ENCODE measurements around the gene SLC17A8.
"Not testable (repeated sequence)": the region's sequence is repeated elsewhere in the genome, so short reads cannot be mapped to it uniquely, and the experiment has no call there.

The SLC17A8 gene

DNA sequence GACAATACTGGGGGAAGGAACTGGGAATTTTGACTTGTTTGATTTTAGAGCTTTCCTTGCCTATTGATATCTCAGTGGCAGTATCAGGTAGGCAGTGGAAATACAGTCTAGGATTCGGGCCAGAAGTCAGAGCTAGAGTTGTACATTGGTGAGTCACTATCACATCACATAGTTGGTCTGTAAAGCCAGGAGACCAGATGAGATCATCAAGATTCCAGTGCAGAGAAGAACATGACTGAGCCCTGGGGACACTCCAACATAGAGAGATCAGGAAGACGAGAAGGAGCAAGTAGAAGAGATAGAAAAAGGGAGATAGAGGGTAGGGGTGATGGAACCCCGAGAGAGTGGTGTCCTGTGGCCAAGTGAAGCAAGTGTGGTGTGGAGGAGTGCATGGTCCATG lies 70.2 kb downstream of the SLC17A8 start:
- peak; percentile 4 for DNase-seq (ENCODE audit: low read depth)

DNA sequence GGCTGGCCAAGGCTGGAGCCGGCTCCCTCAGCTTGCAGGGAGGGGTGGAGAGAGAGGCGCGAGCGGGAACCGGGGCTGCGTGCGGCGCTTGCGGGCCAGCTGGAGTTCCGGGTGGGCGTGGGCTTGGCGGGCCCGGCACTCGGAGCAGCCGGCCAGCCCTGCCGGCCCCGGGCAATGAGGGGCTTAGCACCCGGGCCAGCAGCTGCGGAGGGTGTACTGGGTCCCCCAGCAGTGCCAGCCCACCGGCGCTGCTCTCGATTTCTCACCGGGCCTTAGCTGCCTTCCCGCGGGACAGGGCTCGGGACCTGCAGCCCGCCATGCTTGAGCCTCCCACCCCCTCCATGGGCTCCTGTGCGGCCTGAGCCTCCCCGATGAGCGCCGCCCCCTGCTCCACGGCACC lies 73.4 kb downstream of the SLC17A8 start:
- not testable (repeated sequence) for DNase-seq (ENCODE audit: low read depth)

DNA sequence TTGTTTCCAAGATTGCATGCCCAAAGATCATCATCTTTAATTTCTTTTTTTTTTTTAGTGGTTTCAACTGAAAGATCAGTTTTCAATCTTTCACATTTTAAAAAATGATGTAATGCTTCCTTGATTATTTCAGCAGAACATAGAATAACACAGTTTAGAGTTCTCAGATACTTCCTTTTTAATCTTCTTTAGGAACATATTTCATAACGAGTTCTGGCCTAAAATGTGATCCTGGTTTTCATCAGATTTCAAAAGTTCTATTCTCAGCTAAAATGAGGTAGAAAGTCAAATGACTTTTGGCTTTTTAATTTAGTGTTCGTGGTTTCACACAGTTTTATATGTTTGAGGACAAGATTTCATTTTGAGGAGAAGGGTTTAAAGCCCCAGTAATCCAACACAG lies 76.8 kb downstream of the SLC17A8 start:
- no peak for DNase-seq (ENCODE audit: low read depth)

DNA sequence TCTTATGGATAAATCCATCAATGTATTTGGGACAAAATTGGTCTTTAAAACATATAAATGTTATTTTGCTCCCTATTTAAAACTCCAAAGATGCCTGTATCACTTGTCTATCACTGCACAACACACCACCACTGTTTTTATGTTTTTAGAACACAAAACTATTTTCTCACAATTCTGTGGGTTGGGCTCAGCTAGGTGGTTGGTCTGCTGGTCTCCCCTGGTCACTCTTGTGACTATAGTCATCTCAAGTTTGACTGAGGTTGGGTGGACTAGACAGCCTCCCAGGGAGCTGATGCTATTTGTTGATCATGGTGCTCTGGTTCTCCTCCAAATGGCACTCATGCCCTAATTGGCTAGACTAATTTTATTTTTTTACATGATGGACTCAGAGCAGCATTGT lies 77.3 kb downstream of the SLC17A8 start:
- no peak for DNase-seq (ENCODE audit: low read depth)

DNA sequence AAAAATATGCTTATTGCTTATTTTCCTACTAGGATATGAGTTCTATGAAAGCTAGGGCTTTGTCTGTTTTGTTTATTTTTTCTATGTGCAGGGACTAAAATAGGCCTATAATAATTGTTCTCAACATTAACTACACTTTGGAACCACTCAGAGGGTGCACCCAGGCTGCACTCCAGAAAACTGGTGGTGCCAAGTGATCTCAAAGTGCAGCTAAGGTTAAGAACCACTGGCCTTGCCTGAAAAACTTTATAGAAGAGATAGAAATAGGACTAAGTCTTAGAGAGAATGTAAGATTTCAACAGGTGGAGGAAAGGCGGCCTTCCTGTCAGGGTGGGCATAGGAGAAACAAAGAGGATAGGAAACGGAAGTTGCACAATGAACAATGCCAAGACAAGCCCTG lies 79.1 kb downstream of the SLC17A8 start:
- no peak for DNase-seq (ENCODE audit: low read depth)

DNA sequence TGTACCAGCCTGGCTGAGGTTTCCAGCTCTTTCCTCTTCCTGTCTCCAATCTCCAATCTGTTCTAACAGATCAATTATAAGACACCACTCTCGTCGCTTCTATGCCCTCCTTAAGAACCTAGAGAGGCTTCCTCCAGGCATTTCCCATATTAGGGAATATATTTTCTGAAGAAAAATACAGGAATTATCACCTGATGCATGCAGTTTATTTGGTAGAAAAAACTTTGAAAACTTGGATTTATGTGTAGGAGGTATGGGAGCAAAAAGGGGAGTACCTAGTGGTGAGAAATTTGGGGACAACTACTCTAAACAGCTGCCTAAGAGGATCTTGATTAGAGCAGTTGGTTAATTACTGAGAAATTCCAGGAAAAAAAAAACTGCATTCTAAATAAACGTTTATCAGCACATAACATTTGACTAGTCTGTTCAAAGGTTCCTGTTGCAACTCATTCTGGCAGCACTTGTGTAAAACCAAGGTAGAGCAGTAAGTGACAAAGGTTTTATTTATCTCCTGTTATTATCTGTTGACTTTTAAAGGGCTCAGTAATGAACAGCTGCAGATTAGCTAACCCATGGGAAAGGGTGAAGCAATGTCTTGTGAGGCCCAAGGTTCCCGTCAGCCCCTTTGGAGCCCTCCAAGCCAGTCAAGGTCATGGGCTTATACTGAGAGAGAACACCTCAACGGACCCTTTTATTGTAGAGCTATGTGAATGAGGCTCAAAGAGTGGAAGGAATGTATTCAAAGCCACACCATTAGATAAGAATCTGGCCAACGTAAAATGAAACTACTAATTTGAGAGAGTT lies 80.4 kb downstream of the SLC17A8 start:
- DNase-seq (ENCODE audit: low read depth), result no peak

DNA sequence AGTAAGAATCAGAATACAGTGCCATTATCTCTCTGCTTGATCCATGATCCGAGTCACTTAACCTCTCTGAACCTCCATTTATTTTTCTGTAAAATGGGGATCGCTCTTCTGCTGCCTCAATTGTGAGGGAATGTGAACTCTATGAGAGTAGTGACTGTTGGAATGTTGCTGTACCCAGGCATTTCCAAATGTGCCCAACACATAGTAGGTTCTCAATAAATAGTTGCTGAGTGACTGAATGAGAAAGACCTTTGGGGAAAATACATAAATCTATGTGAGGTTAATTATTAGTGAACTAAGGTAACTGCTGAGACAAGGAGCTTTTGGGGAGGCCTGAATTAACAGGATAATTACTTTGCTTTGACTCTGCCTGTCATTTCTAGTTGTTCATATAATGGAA lies 82.9 kb downstream of the SLC17A8 start:
- DNase-seq (ENCODE audit: low read depth), result no peak

DNA sequence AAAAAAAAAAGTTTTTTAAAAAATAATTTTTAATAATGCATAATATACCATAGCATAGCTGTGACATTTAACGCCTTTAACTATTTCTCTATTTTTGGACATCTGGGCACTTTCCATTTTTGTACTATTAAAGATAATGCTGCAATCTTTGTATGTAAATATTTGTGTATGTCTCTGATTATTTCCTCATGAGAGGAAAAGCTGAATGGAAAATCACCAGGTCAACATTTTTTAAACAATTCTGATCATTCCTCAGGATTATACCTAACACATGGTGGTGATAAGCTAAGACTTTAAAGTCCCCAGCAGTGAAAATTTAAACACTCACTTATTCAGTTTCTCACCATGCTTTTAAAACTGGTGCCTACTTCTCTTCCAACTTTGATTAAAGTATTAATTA lies 85.5 kb downstream of the SLC17A8 start:
- DNase-seq (ENCODE audit: low read depth), result no peak

DNA sequence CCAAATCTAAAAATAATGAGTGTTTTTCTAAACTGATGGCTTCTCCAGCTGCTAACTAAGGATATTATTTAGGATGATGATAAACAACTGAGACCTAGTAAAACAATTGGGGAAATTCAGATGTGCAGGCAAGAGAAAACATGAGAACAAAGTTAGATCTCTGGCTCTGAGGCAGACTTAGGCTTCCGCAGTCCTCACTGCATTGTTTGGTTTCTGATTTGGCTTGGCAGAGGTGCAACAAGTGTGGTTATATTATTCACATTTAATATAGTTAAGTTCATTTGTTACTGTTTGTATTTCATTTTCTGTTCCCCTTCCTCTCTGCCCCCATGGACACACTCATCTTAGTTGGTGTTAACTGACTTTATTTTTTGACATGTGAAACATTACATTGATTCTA lies 86.6 kb downstream of the SLC17A8 start:
- DNase-seq (ENCODE audit: low read depth), result no peak

DNA sequence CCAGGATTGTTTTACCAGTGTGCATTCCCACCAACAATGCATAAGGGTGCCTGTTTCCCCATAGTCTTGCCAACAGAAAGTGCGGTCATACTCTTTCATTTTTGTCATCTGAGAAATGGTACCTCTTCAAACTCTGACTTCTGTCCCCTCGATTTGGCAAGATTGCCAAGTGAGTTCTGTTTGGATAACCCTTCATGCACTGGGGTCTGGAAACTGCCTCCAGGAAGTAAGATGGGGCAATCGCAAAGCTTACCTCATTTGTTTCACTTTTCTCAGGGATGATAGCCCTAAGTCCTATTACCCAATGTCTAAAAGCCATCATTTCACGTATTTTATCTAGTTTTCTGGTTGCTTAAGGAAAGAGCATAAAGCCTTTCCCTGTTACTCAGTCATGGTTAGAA lies 88.2 kb downstream of the SLC17A8 start:
- DNase-seq (ENCODE audit: low read depth), result no peak

DNA sequence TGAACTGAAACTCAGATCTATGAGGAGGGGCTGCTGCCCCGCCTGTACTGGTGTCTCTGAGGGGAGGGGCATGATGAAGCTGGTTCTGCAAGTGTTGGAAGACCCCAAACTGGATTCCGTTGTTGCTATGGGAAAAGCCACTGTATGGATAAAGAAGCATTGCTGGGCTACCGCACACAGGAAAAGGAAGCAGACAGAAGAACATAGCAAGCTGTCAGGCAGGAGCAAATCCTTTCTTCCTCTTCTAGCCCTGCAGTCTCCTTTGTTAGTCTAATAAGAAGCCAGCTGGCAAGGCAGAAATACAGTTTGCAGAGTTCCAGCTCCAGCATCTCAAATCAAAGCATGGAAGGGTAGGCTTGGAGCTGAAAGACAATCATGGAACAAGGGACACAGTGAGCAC lies 90.5 kb downstream of the SLC17A8 start:
- DNase-seq (ENCODE audit: low read depth), result no peak

DNA sequence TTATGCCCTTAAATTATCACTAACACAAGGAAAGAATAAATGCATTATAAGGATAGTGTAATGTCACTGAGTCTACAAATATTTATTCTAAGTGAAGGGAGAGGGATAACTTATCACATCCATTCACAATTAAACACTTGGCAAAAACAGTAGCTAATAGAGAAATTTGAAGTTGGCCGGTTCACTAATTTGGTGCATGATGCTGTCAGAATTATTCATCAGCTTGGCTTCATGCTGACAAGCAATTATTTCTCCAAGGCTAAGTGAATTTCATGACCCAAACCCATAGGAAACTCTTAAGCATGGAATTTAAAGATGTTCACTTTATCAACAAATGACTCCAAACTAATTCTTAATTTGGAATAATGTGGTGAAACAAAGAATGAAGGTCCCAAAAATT lies 91.8 kb downstream of the SLC17A8 start:
- DNase-seq (ENCODE audit: low read depth), result no peak

DNA sequence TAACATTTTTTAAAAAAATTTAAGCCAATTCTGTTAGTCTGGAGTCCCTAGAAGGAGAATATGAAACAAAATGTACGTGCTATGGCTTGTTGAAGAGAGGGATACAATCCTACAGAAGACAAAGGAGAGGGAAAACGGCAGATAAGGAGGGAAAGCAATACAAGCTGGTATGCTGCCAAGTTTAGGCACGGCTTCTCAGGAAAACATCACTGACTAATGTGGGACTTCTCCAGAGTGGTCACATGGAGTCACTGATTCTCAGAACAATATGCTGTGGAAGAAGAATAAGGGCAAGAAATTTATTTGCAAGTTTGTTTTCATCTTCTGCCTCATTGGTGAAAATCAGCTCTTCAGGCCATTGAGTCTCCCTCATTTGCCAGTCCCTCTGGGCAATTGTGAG lies 93.9 kb downstream of the SLC17A8 start:
- no peak for DNase-seq (ENCODE audit: low read depth)

DNA sequence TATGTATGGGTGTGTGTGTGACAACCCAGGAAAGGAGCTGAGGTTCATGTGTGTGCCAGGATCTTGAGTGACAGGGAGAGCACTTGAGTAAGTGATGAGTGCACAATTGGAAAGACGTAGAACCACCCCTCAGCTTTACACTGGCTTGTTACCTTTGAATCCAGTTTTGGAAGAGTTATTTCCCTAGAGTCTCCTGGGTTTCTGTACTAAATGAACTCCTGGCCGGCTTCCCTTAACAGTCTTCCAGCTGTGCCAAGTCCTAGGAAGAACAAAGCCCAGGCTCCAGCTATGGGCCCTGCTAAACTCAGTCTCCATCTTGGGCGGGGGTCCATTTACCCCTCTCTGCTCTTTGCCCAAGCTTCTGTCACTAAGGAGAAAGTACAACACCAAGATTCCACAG lies 97.1 kb downstream of the SLC17A8 start:
- DNase-seq (ENCODE audit: low read depth), result no peak

DNA sequence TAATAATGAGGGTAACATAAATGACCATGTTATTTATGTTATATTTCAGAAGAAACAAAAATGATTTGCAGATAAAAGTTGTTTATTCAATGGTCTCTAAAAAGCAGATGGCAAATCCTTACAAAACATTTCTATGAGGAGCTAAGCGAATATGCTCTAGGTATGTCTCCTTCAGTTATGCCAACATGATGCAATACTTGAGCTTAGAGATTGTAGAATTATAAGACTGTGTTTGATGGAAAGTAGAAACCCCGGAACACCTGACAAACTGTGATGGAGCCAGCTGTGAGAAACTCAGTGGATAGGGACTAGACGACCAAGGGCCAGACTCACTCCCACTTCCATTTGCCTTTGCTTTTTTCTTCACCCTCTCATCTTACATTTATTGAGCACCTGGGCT lies 99.0 kb downstream of the SLC17A8 start:
- DNase-seq (ENCODE audit: low read depth), result no peak

DNA sequence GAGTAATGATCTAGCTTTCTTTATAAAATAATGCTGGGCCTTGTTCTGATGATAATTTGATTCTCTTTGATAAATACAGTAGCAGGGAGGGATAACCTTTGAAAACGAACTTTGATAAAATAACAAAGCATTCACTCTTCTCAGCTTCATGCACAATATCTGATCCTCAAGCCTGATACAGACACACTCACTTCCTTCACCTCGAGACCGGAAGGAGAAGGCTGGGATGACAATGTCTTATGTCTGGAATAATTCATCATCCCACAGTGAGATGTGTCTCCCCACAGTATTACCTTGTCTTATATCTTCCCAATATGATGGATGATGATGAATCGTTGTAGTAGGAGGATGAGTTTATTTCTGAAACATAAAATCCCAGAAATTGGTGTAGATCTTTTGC lies 101.3 kb downstream of the SLC17A8 start:
- DNase-seq (ENCODE audit: low read depth), result no peak

DNA sequence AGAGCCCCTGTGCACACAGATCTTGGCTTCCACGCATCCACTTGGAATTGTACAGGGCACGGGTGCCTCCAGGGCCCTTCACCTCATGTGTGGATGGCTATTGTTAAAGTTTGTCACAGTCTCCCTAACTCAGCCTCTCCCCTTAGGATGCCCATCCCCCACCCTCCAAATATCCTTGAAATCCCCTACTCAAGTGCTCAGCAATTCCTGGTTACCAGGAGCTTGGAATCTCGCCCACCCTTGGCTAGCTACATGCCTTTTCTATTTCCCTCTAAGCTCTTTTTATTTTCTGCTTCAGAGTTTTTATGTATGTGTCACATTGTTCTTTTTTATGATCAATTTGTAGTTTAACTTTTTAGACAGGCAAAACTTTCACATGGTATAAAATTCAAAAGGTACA lies 103.8 kb downstream of the SLC17A8 start:
- DNase-seq (ENCODE audit: low read depth), result no peak

DNA sequence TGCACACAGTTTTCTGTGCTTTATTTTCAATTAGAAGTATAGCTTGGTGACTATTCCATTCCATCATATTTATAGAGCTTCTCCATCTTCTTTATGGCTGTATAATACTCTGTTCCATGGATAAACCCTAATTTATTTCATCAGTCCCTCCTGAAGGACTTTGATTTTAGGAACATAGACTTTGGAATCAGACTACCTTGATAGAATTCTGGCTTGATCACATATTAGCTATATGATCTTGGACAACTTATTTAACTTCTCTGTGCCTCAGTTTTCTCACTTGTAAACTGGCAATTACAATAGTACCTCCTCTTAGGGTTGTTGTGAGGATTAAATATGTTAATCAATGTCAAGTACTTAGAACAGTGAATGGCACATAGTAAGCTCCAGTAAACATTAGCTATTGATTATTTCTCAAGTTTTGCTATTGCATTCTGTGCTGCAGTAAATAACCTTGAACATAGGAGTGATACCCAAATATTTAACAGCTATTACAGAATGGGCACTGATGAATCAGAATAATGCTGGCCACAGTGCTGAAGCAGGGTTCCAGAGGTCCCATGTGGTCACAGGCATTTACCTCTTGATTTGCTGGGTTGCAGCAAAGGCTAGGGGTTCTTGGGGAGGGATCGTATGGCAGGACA lies 104.6 kb downstream of the SLC17A8 start:
- no peak for DNase-seq (ENCODE audit: low read depth)

DNA sequence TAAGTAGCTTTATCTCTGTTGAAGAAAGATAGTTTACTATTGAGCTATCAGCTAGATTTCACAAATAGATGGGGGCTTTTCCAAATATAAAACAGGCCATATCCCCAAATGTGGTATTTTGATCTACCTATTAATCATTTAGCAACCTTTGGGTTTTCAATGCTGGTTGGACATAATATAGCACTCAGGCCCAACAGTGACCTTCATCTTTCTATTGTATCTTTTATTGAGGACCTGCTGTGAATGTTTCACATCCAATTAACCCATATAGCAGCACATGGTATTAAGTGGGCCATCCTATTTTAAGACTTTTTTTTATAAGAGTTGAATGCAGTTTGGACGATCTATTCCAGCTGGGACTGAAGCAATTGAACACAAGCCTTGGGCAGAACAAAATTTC lies 106.8 kb downstream of the SLC17A8 start:
- no peak for DNase-seq (ENCODE audit: low read depth)

DNA sequence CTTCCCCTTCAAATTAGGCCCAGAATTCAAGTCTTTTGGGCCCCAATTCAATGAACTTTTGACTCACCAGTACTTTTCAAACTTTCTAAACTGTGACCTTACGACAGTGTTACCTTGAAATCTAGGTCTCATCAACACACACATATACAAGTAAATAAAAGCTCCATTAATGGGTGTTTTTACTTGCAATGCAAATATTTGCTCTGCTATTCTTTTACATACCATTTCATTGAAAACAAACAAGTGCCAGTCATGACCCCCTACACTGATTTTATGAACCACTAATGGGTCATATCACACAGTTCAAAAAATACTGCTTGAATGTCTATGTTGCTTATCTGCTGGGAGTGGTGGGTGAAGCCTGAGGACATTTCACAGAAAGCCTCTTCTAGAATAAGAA lies 107.7 kb downstream of the SLC17A8 start:
- no peak for DNase-seq (ENCODE audit: low read depth)

DNA sequence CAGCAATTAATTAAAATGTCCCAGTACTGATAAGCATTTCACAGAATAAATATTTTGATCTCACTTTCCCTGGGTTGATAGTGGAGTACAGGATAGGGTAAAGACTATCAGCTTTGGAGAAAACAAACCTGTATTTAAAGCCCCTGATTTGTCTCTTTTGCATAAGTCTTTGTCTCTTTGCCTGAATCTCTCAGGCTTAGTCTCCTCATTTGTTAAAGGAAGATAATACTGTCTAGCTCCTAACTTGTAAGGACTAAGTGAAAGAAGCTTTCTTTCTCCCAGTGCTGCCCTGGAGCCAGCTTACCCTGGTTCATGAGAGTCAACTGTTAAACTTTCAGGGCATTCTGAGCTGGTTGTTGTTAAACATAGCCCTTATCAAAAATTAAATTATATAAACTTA lies 111.3 kb downstream of the SLC17A8 start:
- no peak for DNase-seq (ENCODE audit: low read depth)

Measured in amniotic epithelial cell (primary cell).